HepG2 (cell line): ENCODE measurements around the gene EPHX1. TPM values are rescaled to one million over a fixed set of nuclear protein-coding genes. Genes with fewer than 3 reads are reported as not detected.

Source experiments
- ATAC-seq: fragments of 200-7000 bp; cut with Tn5 transposase; 3 replicates; pipeline ENCODE4 v1.9.1; 2020; ENCODE audit warnings: mild to moderate bottlenecking, moderate library complexity
- BruUV-seq: library from RNA; stranded (reverse); fragments of 400-500 nt; replicated peaks from 2 replicates; lab custom pipeline; 2021; lab: Mats Ljungman, UMichigan
- CTCF ChIA-PET: fragments of 300-600 bp; formaldehyde crosslinking; extraction: SDS; loops from one replicate; lab custom pipeline; 2021; ENCODE audit warnings: low total read pairs, inconsistent platforms, low intra/inter-chr PET ratio; lab: Yijun Ruan, JAX
- POLR2A ChIA-PET: fragments of 350-600 bp; sonication (Branson Sonifier 250); formaldehyde crosslinking; loops from one replicate; lab custom pipeline; 2020; ENCODE audit warnings: antibody characterized with exemption, inconsistent platforms; lab: Yijun Ruan, JAX
- DNase-seq: peaks from one replicate; pipeline ENCODE4 v3.0.0-alpha.2; 2015; ENCODE audit warnings: low spot score
- FAIRE-seq: peaks from 3 replicates; lab custom pipeline; 2011; peaks lifted over from hg19 to GRCh38; lab: Jason Lieb, UNC
- H2AFZ ChIP-seq: one replicate; pipeline ENCODE4 v1.6.1; 2011; ENCODE audit warnings: low read length, inconsistent platforms
- H3K27ac ChIP-seq: fragments of 300-600 bp; 3 replicates; pipeline ENCODE4 v1.8.0; 2011; ENCODE audit warnings: mixed run types, mild to moderate bottlenecking, mixed read lengths, low read length, inconsistent platforms; ENCODE audit not compliant: insufficient read depth; ENCODE audit errors: extremely low read length
- H3K27me3 ChIP-seq, 2 experiments: fragments of 200-600 bp in 1 of 2; 2 replicates in 1 of 2; 3 replicates in 1 of 2; pipeline versions ENCODE4 v1.6.0 to v1.8.0; 2011; ENCODE audit warnings: low read length in 2 of 2, mild to moderate bottlenecking in 2 of 2, moderate library complexity in 2 of 2, inconsistent platforms in 1 of 2; ENCODE audit not compliant: insufficient read depth in 2 of 2, control insufficient read depth in 1 of 2
- H3K36me3 ChIP-seq, 2 experiments: fragments of 200-600 bp in 1 of 2; replicated peaks in 1 of 2; 2 replicates in 1 of 2; 3 replicates in 1 of 2; pipeline versions ENCODE4 v1.5.1 to v1.8.0; 2011; ENCODE audit warnings: low read length in 2 of 2, inconsistent platforms in 1 of 2; ENCODE audit not compliant: insufficient read depth in 2 of 2, control insufficient read depth in 1 of 2
- H3K4me1 ChIP-seq: 2 replicates; pipeline ENCODE4 v1.5.1; 2012; ENCODE audit warnings: low read length, inconsistent platforms; ENCODE audit not compliant: insufficient read depth
- H3K4me2 ChIP-seq: 2 replicates; pipeline ENCODE4 v1.6.0; 2011; ENCODE audit warnings: low read depth, low read length, inconsistent platforms
- H3K4me3 ChIP-seq, 3 experiments: fragments of 200-600 bp in 1 of 3; sonication (generic), shearing (Covaris generic) in 1 of 3; replicated peaks in 1 of 3; 2 replicates each; pipeline ENCODE4 v1.5.1; 2011 to 2016; ENCODE audit warnings: low read length in 3 of 3, inconsistent platforms in 2 of 3, low read depth in 2 of 3, mild to moderate bottlenecking in 2 of 3, control low read depth in 1 of 3, mixed read lengths in 1 of 3; ENCODE audit not compliant: insufficient read depth in 1 of 3
- H3K79me2 ChIP-seq: one replicate; pipeline ENCODE4 v1.6.1; 2011; ENCODE audit warnings: low read length, inconsistent platforms; ENCODE audit not compliant: insufficient read depth
- H3K9ac ChIP-seq: 2 replicates; pipeline ENCODE4 v1.6.0; 2011; ENCODE audit warnings: mild to moderate bottlenecking, low read depth, low read length, inconsistent platforms; ENCODE audit not compliant: insufficient read depth
- H3K9me3 ChIP-seq: 2 replicates; pipeline ENCODE4 v1.5.1; 2012; ENCODE audit warnings: mild to moderate bottlenecking, low read length
- H4K20me1 ChIP-seq: 2 replicates; pipeline ENCODE4 v1.6.0; 2011; ENCODE audit warnings: inconsistent platforms, mild to moderate bottlenecking, low read length, moderate library complexity; ENCODE audit not compliant: insufficient read depth
- GTF3A ChIP-seq: sonication (generic); formaldehyde crosslinking; conservative IDR thresholded peaks from 2 replicates; pipeline ENCODE4 v1.4.0; 2020; ENCODE audit warnings: mild to moderate bottlenecking, missing genetic modification reagents
- KMT2A ChIP-seq: sonication (generic); formaldehyde crosslinking; IDR thresholded peaks from 2 replicates; pipeline ENCODE4 v1.4.0; 2020; ENCODE audit warnings: missing genetic modification reagents
- MAFG ChIP-seq: sonication (generic); formaldehyde crosslinking; IDR thresholded peaks from 2 replicates; pipeline ENCODE4 v1.5.1; 2020; ENCODE audit warnings: mild to moderate bottlenecking, missing genetic modification reagents
- MEF2D ChIP-seq: sonication (generic); formaldehyde crosslinking; IDR thresholded peaks from 2 replicates; pipeline ENCODE4 v1.5.1; 2020; ENCODE audit warnings: mild to moderate bottlenecking, missing genetic modification reagents
- MXI1 ChIP-seq: IDR thresholded peaks from 3 replicates; pipeline ENCODE4 v1.6.1; 2012; ENCODE audit warnings: low read depth, low read length, inconsistent platforms, borderline replicate concordance
- TEAD2 ChIP-seq: sonication (generic); formaldehyde crosslinking; IDR thresholded peaks from 2 replicates; pipeline ENCODE4 v1.9.0; 2021; ENCODE audit warnings: missing genetic modification reagents
- ZBTB7A ChIP-seq: sonication (generic); formaldehyde crosslinking; IDR thresholded peaks from 2 replicates; pipeline ENCODE4 v1.8.0; 2022; ENCODE audit warnings: mild to moderate bottlenecking, missing genetic modification reagents
- ZNF510 ChIP-seq: sonication (generic); formaldehyde crosslinking; IDR thresholded peaks from 2 replicates; pipeline ENCODE4 v1.4.0; 2020; ENCODE audit warnings: low read depth, mild to moderate bottlenecking, missing genetic modification reagents
- WGBS: methylation state at CpG from one replicate; pipeline ENCODE4 v1.1.6; 2017; ENCODE audit warnings: low lambda C conversion rate; 5-methylcytosine and 5-hydroxymethylcytosine counted together
- in situ Hi-C: cut with HindIII; loops from 2 replicates; pipeline ENCODE4 v1.10.0; 2017; ENCODE audit warnings: low pct_unique_long_range_greater_than_20kb; ENCODE audit not compliant: extremely low pct_ligation_motif_present
- intact Hi-C: fragments of 100-400 bp; cut with micrococcal nuclease; formaldehyde crosslinking; loops from one replicate; pipeline ENCODE4 v1.10.0; 2022; ENCODE audit not compliant: unreplicated experiment
- polyA plus RNA-seq, 8 experiments: library from polyadenylated mRNA; depleted of rRNA in 3 of 8; stranded (reverse) in 7 of 8; unstranded in 1 of 8; fragments of >200 nt; fragmentation: Illumina TruSeq in 4 of 8; extraction: Trizol in 4 of 8; gene quantifications; 2 replicates each; pipeline versions ENCODE4 v1.2.1 to v1.2.3, GENCODE V29; 2011 to 2016; ENCODE audit warnings: low read depth in 4 of 8, missing spikeins in 1 of 8, mixed read lengths in 1 of 8; ENCODE audit not compliant: insufficient read depth in 1 of 8
- total RNA-seq, 5 experiments: library from RNA; depleted of rRNA; stranded (reverse); fragments of >200 nt; fragmentation: Illumina TruSeq; extraction: Trizol; gene quantifications; 2 replicates each; pipeline ENCODE4 v1.2.3, GENCODE V29; 2016; ENCODE audit warnings: low read depth in 1 of 5
- TF ChIP-seq, protein P1 (sequence below): sonication (generic); formaldehyde crosslinking; IDR thresholded peaks from 2 replicates; pipeline ENCODE4 v1.8.1; 2023; ENCODE audit warnings: mild to moderate bottlenecking, missing genetic modification reagents
- TF ChIP-seq, protein P2 (sequence below): sonication (generic); formaldehyde crosslinking; IDR thresholded peaks from 2 replicates; pipeline ENCODE4 v1.8.0; 2022; ENCODE audit warnings: mild to moderate bottlenecking, missing genetic modification reagents, moderate library complexity
- TF ChIP-seq, protein P3 (sequence below): sonication (generic); formaldehyde crosslinking; IDR thresholded peaks from 2 replicates; pipeline ENCODE4 v1.9.0; 2021; ENCODE audit warnings: mild to moderate bottlenecking, missing genetic modification reagents
- TF ChIP-seq, protein P4 (sequence below): sonication (generic); formaldehyde crosslinking; IDR thresholded peaks from 2 replicates; pipeline ENCODE4 v1.4.0; 2020; ENCODE audit warnings: mild to moderate bottlenecking, missing genetic modification reagents, borderline replicate concordance

Gene EPHX1
- total and polyA plus RNA-seq, 2 of the 13 experiments (the other 11 are each of a cell fraction or from before 2014, with no cell fraction given) = 27.7 to 36.5 TPM

DNA sequence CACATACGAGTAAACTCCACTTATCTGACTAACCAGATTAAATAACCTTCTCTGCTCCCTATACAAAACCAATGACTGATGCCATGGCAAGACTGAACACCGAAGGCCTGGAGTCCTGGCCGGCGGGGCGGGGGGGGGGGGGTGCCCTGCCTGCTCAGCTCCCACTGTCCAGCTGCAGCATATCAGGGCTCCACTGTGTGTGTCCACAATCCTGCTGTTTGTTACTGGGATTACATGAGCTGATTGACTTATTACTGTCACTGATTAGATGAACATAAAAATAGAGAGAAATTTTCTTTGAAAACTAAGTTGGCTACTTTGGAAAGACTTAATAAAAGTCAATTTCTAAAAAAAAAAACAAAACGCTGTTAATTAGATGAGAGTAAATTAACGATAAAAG, 47.3 kb downstream of the EPHX1 start:
- ATAC-seq (no peak), FAIRE-seq (no peak), DNase-seq (no peak)
- BruUV-seq = no TSS peak
- 78% methylated on average over 7 of the region's 7 CpGs for WGBS
- H3K79me2 ChIP-seq = no peaks in the 10 kb centered on the region
- H3K9me3 ChIP-seq = no peaks in the 10 kb centered on the region
- H4K20me1 ChIP-seq = no peaks in the 10 kb centered on the region
- no peak overlapping the region for H3K27ac ChIP-seq
- no peaks in the 10 kb centered on the region for H3K27me3 ChIP-seq
- no peak overlapping the region for H3K9ac ChIP-seq
- no peak overlapping the region for H3K4me2 ChIP-seq
- no peak overlapping the region for H2AFZ ChIP-seq
- H3K4me3 ChIP-seq = no peak overlapping the region
- peaks cover 7% of the 10 kb centered on the region for H3K4me1 ChIP-seq
- in situ Hi-C loops (no loop called here), intact Hi-C loops (no loop called here)
- CTCF ChIA-PET = no interaction called here
- H3K36me3 ChIP-seq = peaks cover 28 to 73% of the 10 kb centered on the region in 2 experiments
- POLR2A ChIA-PET = interaction anchor here (0.7 kb wide), 1 partner anchor 26 kb away, joined by 3 read pairs; the partner anchor contains the start of gene TMEM63A
- TF ChIP-seq TEAD2 (CRISPR knock-in tag) (no peak), MEF2D (no peak), MAFG (no peak), KMT2A (CRISPR knock-in tag) (no peak), GTF3A (CRISPR knock-in tag) (no peak), MXI1 (no peak), ZBTB7A (CRISPR knock-in tag) (no peak), ZNF510 (CRISPR knock-in tag) (no peak)
- TF ChIP-seq, protein P1, sequence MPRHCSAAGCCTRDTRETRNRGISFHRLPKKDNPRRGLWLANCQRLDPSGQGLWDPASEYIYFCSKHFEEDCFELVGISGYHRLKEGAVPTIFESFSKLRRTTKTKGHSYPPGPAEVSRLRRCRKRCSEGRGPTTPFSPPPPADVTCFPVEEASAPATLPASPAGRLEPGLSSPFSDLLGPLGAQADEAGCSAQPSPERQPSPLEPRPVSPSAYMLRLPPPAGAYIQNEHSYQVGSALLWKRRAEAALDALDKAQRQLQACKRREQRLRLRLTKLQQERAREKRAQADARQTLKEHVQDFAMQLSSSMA = no peak
- TF ChIP-seq, protein P2, sequence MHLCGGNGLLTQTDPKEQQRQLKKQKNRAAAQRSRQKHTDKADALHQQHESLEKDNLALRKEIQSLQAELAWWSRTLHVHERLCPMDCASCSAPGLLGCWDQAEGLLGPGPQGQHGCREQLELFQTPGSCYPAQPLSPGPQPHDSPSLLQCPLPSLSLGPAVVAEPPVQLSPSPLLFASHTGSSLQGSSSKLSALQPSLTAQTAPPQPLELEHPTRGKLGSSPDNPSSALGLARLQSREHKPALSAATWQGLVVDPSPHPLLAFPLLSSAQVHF (CRISPR knock-in tag) = no peak
- TF ChIP-seq, protein P3, sequence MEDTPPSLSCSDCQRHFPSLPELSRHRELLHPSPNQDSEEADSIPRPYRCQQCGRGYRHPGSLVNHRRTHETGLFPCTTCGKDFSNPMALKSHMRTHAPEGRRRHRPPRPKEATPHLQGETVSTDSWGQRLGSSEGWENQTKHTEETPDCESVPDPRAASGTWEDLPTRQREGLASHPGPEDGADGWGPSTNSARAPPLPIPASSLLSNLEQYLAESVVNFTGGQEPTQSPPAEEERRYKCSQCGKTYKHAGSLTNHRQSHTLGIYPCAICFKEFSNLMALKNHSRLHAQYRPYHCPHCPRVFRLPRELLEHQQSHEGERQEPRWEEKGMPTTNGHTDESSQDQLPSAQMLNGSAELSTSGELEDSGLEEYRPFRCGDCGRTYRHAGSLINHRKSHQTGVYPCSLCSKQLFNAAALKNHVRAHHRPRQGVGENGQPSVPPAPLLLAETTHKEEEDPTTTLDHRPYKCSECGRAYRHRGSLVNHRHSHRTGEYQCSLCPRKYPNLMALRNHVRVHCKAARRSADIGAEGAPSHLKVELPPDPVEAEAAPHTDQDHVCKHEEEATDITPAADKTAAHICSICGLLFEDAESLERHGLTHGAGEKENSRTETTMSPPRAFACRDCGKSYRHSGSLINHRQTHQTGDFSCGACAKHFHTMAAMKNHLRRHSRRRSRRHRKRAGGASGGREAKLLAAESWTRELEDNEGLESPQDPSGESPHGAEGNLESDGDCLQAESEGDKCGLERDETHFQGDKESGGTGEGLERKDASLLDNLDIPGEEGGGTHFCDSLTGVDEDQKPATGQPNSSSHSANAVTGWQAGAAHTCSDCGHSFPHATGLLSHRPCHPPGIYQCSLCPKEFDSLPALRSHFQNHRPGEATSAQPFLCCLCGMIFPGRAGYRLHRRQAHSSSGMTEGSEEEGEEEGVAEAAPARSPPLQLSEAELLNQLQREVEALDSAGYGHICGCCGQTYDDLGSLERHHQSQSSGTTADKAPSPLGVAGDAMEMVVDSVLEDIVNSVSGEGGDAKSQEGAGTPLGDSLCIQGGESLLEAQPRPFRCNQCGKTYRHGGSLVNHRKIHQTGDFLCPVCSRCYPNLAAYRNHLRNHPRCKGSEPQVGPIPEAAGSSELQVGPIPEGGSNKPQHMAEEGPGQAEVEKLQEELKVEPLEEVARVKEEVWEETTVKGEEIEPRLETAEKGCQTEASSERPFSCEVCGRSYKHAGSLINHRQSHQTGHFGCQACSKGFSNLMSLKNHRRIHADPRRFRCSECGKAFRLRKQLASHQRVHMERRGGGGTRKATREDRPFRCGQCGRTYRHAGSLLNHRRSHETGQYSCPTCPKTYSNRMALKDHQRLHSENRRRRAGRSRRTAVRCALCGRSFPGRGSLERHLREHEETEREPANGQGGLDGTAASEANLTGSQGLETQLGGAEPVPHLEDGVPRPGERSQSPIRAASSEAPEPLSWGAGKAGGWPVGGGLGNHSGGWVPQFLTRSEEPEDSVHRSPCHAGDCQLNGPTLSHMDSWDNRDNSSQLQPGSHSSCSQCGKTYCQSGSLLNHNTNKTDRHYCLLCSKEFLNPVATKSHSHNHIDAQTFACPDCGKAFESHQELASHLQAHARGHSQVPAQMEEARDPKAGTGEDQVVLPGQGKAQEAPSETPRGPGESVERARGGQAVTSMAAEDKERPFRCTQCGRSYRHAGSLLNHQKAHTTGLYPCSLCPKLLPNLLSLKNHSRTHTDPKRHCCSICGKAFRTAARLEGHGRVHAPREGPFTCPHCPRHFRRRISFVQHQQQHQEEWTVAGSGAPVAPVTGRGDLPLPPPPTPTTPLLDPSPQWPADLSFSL (CRISPR knock-in tag) = no peak
- TF ChIP-seq, protein P4, sequence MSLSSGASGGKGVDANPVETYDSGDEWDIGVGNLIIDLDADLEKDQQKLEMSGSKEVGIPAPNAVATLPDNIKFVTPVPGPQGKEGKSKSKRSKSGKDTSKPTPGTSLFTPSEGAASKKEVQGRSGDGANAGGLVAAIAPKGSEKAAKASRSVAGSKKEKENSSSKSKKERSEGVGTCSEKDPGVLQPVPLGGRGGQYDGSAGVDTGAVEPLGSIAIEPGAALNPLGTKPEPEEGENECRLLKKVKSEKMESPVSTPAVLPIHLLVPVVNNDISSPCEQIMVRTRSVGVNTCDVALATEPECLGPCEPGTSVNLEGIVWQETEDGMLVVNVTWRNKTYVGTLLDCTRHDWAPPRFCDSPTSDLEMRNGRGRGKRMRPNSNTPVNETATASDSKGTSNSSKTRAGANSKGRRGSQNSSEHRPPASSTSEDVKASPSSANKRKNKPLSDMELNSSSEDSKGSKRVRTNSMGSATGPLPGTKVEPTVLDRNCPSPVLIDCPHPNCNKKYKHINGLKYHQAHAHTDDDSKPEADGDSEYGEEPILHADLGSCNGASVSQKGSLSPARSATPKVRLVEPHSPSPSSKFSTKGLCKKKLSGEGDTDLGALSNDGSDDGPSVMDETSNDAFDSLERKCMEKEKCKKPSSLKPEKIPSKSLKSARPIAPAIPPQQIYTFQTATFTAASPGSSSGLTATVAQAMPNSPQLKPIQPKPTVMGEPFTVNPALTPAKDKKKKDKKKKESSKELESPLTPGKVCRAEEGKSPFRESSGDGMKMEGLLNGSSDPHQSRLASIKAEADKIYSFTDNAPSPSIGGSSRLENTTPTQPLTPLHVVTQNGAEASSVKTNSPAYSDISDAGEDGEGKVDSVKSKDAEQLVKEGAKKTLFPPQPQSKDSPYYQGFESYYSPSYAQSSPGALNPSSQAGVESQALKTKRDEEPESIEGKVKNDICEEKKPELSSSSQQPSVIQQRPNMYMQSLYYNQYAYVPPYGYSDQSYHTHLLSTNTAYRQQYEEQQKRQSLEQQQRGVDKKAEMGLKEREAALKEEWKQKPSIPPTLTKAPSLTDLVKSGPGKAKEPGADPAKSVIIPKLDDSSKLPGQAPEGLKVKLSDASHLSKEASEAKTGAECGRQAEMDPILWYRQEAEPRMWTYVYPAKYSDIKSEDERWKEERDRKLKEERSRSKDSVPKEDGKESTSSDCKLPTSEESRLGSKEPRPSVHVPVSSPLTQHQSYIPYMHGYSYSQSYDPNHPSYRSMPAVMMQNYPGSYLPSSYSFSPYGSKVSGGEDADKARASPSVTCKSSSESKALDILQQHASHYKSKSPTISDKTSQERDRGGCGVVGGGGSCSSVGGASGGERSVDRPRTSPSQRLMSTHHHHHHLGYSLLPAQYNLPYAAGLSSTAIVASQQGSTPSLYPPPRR (CRISPR knock-in tag) = no peak
